Activated CD4-positive, alpha-beta T cell treated with anti-CD3 and anti-CD28 coated beads for 48 hours (primary cell): ENCODE measurements around the gene GBP3.
"Not testable (repeated sequence)": the region's sequence is repeated elsewhere in the genome, so short reads cannot be mapped to it uniquely, and the experiment has no call there.

Experiments used
- DNase-seq: peaks from one replicate; pipeline ENCODE4 v3.0.0-alpha.2; 2020

The GBP3 gene

GRCh38 chr1:89022167-89022959, at the start of gene GBP3:
TSS of gene GBP3 (minus strand) at chr1:89022866. CDS start at chr1:89020721, 2,145 bp downstream.
- no peak for DNase-seq

GRCh38 chr1:89070509-89070908, 47.8 kb upstream of the GBP3 start:
- DNase-seq = no peak

- DNase-seq = no peak
Observed at GRCh38 chr1:89069951-89070350, 47.3 kb upstream of the GBP3 start.

GRCh38 chr1:89068291-89068690, 45.6 kb upstream of the GBP3 start:
- DNase-seq = no peak

- DNase-seq = no peak
Observed at GRCh38 chr1:89065079-89065868, 42.6 kb upstream of the GBP3 start, which contains the start of gene GBP1. TSS of gene GBP1 (minus strand) at chr1:89065208. CDS start at chr1:89063234, 1,974 bp downstream.

GRCh38 chr1:89064632-89065031, 42.0 kb upstream of the GBP3 start:
- no peak for DNase-seq

- DNase-seq = no peak
Observed at GRCh38 chr1:89063094-89063493, 40.4 kb upstream of the GBP3 start.

- DNase-seq = no peak
Observed at GRCh38 chr1:89060091-89060490, 37.4 kb upstream of the GBP3 start.

- no peak for DNase-seq
Observed at GRCh38 chr1:89051955-89052312, 29.3 kb upstream of the GBP3 start.

GRCh38 chr1:89051300-89051954, 28.8 kb upstream of the GBP3 start:
- no peak for DNase-seq

- DNase-seq = no peak
Observed at GRCh38 chr1:89050649-89051033, 28.0 kb upstream of the GBP3 start.

GRCh38 chr1:89049901-89050648, 27.4 kb upstream of the GBP3 start:
- not testable (repeated sequence) for DNase-seq

- not testable (repeated sequence) for DNase-seq
Observed at GRCh38 chr1:89049187-89049586, 26.5 kb upstream of the GBP3 start.

GRCh38 chr1:89047734-89048133, 25.1 kb upstream of the GBP3 start:
- DNase-seq = no peak

GRCh38 chr1:89046318-89047183, 23.9 kb upstream of the GBP3 start:
- peak; percentile 37 for DNase-seq

- DNase-seq = no peak
Observed at GRCh38 chr1:89044970-89045721, 22.5 kb upstream of the GBP3 start.

- DNase-seq = no peak
Observed at GRCh38 chr1:89043940-89044339, 21.3 kb upstream of the GBP3 start.

- DNase-seq = no peak
Observed at GRCh38 chr1:89042491-89042890, 19.8 kb upstream of the GBP3 start.

GRCh38 chr1:89041721-89042120, 19.1 kb upstream of the GBP3 start:
- no peak for DNase-seq

GRCh38 chr1:89041119-89041641, 18.5 kb upstream of the GBP3 start:
- peak; percentile 49 for DNase-seq

- no peak for DNase-seq
Observed at GRCh38 chr1:89040315-89040626, 17.6 kb upstream of the GBP3 start.
